ENCODE data around the gene CCSAP. TPM values are rescaled to one million over a fixed set of nuclear protein-coding genes. Genes with fewer than 3 reads are reported as not detected.
A peak's percentile ranks its signal among the peaks of the same experiment; 100 is the strongest.

Gene CCSAP
- total RNA-seq, 1 experiment from 2014 or later, result 8.5 TPM

GRCh38 chr1:229272164-229273158, 70.4 kb downstream of the CCSAP start:
- Mint-ChIP-seq H3K9me3 (peaks cover 4% of the 10 kb centered on the region in 2 experiments; a peak in 2 of 5 replicates), H3K27me3 (ENCODE audit: low read depth) (peaks cover 14% of the 10 kb centered on the region), H3K4me3 (peak overlapping the region; percentile 89 to 98), H3K27ac (no peak overlapping the region), H3K36me3 (ENCODE audit: insufficient read depth in 1 of 3, low read depth in 3 of 3) (peaks cover 3 to 10% (median 3%) of the 10 kb centered on the region in 3 experiments; a peak in 4 of 7 replicates), H3K4me1 (peaks cover 28 to 32% of the 10 kb centered on the region in 2 experiments)
- no peak overlapping the region for H2BK12ac ChIP-seq (ENCODE audit: insufficient read length, low read depth, low read length)
- H3K23me2 ChIP-seq (ENCODE audit: insufficient read length, low read depth, low read length, poor library complexity, severe bottlenecking), result peaks cover 15% of the 10 kb centered on the region
- no peak overlapping the region for H3T11ph ChIP-seq (ENCODE audit: low read length)
- H4K20me1 ChIP-seq (ENCODE audit: control insufficient read depth, insufficient read depth, insufficient read length), result no peaks in the 10 kb centered on the region
- H3K27ac ChIP-seq (ENCODE audit: insufficient read length, low read depth, low read length), result no peak overlapping the region
- H3K4me1 ChIP-seq (ENCODE audit: insufficient read depth, low read length), result peaks cover 7% of the 10 kb centered on the region; the same call in 1 of the 2 replicates
- peak overlapping the region; percentile 47 for H3K9ac ChIP-seq (ENCODE audit: extremely low read depth, insufficient read length, low read length)
- no peak overlapping the region for H2AFZ ChIP-seq (ENCODE audit: low read length)
- H2BK15ac ChIP-seq (ENCODE audit: low read depth, low read length), result no peak overlapping the region
- no peak overlapping the region for H4K8ac ChIP-seq (replicated peaks; ENCODE audit: insufficient read length, low read depth, low read length)
- no peak overlapping the region for H3K14ac ChIP-seq (ENCODE audit: insufficient read depth, low read length)
- peak overlapping the region; percentile 91 for H3K4me2 ChIP-seq (ENCODE audit: insufficient read depth, insufficient read length, low read length)
- no peak overlapping the region for H2AK5ac ChIP-seq (ENCODE audit: insufficient read length, low read length)
- no peak overlapping the region for H3K18ac ChIP-seq (ENCODE audit: insufficient read length, low read depth, low read length)
- no peak overlapping the region for H2BK20ac ChIP-seq (ENCODE audit: low read depth, low read length, poor library complexity, severe bottlenecking)
- H2BK5ac ChIP-seq (ENCODE audit: insufficient read length, low read length), result no peak overlapping the region
- no peak overlapping the region for H3K56ac ChIP-seq (ENCODE audit: insufficient read length, low read depth, low read length)
- no peak overlapping the region for H4K5ac ChIP-seq (ENCODE audit: insufficient read length, low read depth, low read length)
- H3K9me3 ChIP-seq (ENCODE audit: control insufficient read depth, low read depth, low read length), result no peaks in the 10 kb centered on the region
- no peak overlapping the region for H3K4ac ChIP-seq (ENCODE audit: low read depth, low read length)
- H3K23ac ChIP-seq (ENCODE audit: insufficient read length, low read depth, low read length), result no peak overlapping the region
- H4K91ac ChIP-seq (ENCODE audit: insufficient read length, low read depth, low read length), result no peak overlapping the region
- H2BK120ac ChIP-seq (ENCODE audit: low read depth, low read length, poor library complexity, severe bottlenecking), result no peak overlapping the region
- H3K27me3 ChIP-seq (ENCODE audit: insufficient read depth, low read length), result no peaks in the 10 kb centered on the region
- H3K79me1 ChIP-seq (ENCODE audit: insufficient read depth, low read depth, low read length, poor library complexity, severe bottlenecking), result peaks cover 7% of the 10 kb centered on the region
- H3K79me2 ChIP-seq (ENCODE audit: insufficient read depth, low read length), result peaks cover 17% of the 10 kb centered on the region; the same call in 1 of the 2 replicates
- no CpG with 5 or more reads among the region's 11 CpGs for WGBS (ENCODE audit: extremely low coverage, insufficient read length, low lambda C conversion rate)
- no peak for DNase-seq
- TF ChIP-seq CTCF (conservative IDR thresholded peaks at IDR 0.05), result no peak
